DMS53 treated with DMSO at 0.1 percent for 48 hours (cell line): ENCODE results near the gene MTUS2.

Experiments used
- DNase-seq: peaks from one replicate; lab custom pipeline; 2025; ENCODE audit not compliant: unreplicated experiment; lab: John Stamatoyannopoulos, UW

Gene MTUS2

DNA sequence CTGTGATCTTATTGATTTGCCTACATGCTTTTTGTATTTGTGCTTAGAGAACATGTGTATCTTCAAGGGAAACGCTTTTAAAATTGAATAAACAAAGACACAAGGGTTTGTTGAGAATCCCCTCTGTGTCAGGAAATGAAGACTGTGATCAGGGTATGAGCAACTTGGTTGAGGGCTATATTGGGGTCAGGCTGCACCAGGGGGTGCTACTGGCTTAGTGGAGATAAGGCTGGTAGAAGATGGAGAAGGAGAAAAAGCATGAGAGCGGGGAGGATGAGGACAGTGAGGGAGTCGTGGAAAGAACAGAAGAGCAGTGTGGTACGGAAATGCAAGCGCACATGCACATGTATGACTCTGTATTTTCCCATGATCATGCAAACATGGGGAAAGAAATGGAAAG lies 201.6 kb downstream of the MTUS2 start:
- no peak for DNase-seq

DNA sequence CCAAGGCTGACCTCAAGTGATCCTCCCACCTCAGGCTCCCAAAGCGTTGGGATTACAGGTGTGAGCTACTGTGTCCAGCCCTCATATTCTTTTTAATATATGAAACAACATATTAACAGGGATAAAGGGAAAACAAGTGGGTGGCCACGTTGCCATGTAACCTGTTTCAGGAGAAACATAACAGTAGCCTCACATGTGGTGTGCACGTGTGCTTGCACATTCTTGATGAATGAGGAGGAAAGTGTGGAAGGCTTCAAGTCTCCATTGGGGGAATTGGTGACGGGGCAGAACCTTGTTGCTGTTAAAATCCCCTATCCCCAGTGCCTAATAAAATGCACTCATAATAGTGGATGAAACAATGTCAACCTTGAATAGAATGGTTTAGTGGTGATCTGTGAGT lies 202.3 kb downstream of the MTUS2 start:
- DNase-seq = no peak

DNA sequence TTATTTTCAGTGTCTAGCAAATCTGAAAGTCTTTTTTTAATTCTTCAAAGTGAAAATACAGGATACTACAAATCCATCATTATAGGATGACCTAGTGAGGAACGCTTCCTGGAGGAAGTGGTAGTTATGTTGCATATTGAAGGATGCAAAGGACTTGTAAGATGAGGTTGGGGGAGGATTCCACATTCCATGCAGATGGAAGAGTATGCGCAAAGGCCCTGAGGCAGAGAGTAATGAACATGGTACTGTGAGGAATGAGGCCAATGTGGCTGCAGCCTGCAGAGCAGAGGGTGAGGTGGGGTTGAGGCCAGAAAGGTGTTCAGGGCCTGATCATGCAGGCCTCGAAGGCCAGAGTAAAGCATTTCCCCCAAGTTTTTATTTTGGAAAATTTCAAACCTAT lies 202.8 kb downstream of the MTUS2 start:
- DNase-seq = no peak

DNA sequence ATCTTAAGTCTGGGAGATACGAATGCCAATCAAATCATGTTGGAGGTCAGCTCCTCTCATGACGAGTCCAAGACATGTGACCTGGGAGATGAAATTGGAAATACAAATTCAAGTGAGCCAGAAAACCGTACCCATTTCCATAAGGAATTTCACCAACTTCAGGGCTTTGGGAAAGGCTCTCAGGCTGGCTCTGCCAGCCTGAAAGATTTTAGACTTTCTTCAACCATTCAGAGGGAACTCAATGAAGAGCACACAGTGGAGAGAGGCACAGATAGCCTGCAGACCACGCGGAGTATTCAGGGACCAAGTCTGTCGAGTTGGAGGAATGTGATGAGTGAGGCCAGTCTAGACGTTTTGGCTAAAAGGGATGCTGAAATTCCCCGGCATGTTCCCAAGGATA lies 204.6 kb downstream of the MTUS2 start:
- DNase-seq = no peak

DNA sequence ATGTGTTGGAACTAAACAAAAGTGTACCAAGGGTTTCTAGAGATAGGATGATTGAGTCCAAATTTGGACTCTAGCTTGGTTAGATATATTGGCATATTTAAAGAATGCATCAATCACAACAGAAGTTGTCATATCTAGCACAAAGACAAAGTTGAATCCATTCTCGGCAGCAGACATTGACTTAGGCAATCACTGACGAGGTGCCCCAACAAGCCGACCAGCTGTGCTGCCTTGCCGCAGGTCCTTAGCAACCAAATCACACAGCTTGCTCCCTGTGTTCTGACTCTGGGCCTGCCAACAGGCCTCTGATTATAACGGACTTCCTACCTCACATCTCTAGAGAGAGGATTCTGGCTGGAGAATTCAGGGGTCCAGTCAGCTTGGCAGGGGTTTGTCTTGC lies 208.7 kb downstream of the MTUS2 start:
- DNase-seq = no peak

DNA sequence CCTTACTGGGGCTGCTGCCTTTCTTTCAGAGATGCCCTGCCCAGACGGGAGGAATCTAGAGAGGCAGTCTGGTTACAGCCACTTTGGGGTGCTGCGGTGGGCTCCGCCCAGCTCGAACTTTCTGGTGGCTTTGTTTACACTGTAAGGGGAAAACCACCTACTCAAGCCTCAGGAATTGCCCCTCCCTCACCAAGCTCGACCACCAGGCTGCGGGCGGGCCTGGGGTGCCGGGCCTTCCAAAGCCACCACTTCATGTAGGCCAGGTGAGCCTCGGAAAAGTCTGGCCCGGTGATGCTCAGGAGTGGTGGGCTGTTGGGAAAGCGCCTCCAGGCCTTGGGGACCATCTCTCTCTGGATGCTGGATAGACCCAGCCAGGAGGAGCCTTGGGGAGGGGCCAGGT lies 218.6 kb downstream of the MTUS2 start:
- DNase-seq = no peak

DNA sequence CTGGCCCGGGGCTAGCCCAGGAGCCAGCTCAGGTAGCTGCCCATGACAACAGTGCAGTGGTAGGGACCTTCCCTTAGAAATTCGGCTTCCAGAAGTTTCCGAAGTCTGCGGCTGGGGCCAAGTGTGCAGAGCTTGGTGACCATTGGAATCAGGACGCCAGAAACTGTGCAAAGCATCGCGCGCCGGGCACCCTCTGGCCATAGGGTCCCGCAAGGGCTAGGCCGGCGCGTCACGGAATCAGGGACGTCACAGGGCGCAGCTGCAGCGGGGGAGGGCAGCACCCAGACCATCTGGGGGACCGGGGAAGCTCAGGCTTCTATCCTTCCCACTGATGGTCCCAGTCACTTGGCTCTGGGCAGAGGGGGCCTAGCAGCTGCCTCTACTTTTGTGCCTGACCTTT lies 219.1 kb downstream of the MTUS2 start:
- DNase-seq = no peak

DNA sequence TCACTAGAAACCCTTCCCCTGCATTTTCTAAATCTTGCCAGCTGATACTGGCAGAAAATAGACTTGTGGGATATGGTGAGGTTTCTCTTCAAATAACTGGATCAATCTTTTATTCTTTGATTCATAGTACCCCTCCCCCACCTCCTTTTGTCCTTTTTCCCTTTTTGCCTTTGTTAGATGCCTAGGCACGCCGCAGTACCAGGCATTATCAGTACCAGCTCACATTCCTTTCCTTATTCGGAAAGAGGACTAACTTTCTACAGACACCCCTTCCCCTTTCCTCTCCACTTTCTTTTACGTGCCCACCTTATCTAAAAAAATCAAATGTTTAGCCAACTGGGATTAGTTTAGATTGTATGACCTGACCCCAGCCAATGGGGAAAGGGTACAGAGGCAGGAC lies 226.4 kb downstream of the MTUS2 start:
- no peak for DNase-seq

DNA sequence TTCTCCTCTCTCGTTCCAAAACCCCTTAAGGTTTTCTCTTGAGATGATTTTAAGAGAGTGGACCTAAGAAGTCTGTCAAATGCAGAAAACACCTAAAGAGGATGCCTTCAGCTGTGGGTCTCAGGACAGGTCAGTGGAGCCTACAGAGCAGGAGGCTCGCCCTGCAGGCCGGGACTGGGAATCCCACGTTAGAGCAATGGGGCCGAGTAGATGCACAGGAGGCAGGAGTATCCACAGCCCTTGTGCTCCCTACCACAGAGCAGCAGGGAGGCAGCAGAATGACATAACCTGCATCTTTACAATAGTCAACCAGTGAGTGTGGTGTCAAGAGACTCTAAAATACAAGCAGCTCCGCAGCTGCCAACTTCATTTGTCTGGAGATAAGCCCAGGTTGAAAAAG lies 229.4 kb downstream of the MTUS2 start:
- no peak for DNase-seq

DNA sequence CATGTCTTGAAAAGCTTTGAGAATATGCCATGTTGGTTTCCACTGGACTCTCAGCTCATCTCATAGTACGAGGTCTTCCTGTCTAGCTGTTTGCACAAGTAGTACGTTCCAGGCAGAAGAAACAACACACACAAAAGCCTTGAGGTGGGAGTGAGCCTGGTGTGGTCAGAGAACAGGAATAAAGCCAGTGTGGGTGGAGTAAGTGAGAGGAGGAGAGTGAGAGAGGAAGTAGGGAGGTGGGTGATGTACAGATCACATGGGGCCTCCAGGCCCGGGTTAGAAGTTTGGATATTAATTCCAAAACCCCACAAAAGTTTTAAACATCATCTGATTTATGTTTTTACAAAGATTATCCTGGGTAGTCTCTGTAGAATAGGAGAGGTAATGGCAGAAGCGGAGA lies 230.6 kb downstream of the MTUS2 start:
- DNase-seq = no peak

DNA sequence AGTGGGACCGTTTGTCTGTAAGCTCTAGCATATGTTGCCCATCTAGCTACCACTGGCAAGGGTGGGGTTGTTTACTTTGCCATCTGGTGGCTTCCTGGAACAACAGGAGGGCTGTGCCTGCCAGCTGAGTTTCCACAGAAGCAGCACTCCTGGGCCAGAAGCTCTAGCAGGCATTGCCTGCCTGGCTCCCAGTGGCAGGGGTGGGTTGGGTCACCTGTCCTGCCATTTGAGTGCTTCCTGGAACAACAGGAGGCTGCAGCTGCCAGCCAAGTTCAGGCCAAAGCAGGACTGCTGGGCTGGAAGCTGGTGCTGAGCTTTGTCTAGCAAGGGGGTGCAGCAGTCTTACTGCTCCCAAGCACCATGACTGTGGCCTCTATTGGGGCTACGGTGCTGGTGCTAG lies 239.7 kb downstream of the MTUS2 start:
- no peak for DNase-seq

DNA sequence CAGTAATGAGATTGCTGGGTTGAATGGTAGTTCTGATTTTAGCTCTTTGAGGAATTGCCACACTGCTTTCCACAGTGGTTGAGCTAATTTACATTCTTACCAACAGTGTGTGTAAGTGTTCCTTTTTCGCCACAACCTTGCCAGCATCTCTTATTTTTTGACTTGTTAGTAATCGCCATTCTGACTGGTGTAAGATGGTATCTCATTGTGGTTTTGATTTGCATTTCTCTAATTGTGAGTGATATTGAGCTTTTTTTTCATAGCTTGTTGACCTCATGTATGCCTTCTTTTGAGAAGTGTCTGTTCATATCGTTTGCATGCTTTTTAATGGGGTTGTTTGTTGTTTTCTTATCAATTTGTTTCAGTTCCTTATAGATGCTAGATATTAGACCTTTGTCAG lies 245.0 kb downstream of the MTUS2 start:
- DNase-seq = no peak

DNA sequence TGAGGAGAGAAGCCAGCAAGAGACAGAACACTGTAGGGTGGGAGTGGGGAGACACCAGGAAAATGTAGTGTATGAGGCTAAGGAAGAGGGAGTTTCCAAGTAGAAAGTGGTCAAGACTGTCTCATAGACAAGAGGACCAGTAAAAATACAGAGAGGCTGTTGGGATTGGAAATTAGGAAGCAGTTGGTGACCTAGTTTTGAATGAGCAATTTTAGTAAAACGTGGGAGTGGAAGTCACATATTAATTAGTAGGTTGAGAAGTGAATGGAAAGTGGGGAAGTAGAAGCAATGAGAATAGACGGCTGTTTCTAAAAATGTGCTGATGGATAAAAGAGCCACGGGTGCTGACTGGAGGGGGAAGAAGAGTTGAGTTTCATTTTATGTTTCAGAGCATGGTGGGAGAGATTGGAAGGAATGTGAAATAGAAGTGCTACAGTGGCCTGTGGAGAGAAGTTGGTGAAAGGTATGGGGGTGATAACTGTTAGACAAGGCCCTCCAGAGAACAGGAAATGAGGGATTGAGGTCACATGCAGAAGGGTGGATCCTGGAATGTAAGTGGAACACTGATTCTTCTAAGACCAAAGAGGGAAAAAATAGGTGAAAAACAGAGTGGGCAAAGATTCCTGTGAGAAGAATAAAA lies 247.3 kb downstream of the MTUS2 start:
- no peak for DNase-seq

DNA sequence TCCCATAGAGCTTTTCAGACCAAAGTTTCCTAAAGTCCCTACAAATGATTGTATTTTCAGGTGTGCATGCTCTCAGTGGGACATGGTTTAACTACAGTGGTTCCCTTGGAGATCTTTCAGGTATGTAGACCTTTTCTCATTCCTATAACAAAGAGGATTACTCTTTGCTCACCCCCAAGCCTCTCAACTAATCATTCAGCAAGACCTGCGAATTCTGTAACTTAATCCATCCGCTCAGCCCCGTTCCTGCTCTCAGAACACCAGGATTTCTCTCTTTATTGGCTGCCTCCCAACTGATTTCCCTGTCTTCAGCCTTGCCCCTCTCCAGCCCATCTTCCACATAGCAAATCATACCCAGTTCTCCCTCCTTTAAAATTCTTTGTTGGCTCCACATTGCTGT lies 253.6 kb downstream of the MTUS2 start:
- no peak for DNase-seq

DNA sequence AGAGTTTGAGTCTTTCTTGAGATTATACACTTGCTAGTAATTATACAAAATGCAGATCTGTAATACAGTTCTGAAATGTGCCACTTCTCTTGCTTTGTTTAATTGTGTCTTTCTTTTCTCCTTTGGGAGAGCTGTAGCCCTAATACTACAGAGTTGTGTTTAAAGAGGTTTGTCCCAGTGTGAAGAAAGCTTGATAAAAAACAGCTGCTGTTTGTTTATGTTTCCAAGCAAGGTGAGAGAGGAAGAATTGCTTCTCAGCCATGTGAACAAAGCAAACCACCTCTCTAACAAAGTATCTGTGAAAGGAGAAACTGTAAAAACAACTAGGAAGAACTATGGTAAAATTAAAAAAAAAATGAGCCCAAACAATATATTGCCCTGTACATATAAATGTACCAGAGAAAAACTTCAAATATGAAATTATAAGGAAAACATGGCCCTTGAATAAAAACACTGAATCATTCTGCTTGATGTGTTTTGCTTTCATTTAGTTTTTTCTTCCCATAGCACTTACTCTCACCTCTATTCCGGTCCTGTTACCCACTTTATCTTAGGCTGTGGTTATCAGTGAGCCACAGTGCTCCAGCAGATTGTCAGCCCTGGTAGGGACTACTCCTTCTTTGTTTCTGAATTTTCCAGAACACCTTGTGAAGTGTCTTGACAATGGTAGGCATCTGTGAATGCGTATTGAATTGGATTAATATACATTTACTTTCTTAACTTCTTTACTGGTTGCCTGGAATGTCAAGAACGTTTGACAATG lies 257.1 kb downstream of the MTUS2 start:
- DNase-seq = no peak

DNA sequence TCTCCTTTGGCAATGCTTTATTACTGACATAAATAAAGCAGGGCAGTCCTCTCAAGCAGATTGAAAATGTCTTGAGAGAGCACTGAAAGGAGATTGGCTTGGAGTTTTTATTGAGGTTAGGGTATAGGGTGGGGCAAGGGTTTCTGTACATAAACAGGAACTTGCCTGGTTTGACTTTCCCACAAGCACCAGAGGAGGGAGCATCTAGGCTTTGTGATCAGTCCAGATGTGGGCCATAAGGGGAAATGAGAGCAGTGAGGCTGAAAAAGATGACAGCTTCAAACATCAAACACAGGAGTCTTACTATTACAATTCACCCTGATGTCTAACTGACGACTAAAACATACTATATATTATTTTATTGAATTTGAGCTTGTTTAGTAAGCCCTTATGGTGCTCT lies 260.9 kb downstream of the MTUS2 start:
- DNase-seq = no peak

DNA sequence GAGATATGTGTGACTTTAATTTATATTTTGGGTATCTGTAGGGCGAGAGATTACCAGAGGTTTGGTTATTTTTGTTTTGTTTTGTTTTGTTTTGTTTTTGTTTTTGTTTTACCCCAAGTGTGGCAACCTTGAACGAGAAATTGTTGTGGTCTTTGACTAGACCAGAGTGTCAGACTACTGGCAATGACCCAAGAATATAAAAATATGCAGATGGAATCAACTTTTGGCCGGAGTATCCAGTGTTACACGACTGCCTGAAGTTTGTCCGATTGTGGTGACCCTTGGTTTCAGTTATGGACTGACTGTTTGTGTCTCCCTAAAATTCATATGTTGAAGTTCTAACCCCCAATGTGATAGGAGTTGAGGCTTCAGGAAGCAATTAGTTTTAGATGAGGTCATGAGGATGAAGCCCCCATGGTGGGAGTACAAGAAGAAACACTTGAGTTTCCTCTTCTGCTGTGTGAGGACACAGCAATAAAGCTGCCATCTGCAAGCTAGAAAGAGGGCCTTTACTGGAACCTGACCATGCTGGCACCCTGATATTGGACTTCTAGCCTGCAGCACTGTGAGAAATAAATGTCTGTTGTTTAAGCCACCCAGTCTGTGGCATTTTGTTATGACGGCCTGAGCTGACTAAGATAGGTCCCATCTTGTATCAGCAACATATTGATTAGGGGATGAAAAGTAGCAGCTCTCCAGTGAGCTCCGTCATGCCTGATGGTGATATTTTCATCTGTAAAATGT lies 261.7 kb downstream of the MTUS2 start:
- no peak for DNase-seq

DNA sequence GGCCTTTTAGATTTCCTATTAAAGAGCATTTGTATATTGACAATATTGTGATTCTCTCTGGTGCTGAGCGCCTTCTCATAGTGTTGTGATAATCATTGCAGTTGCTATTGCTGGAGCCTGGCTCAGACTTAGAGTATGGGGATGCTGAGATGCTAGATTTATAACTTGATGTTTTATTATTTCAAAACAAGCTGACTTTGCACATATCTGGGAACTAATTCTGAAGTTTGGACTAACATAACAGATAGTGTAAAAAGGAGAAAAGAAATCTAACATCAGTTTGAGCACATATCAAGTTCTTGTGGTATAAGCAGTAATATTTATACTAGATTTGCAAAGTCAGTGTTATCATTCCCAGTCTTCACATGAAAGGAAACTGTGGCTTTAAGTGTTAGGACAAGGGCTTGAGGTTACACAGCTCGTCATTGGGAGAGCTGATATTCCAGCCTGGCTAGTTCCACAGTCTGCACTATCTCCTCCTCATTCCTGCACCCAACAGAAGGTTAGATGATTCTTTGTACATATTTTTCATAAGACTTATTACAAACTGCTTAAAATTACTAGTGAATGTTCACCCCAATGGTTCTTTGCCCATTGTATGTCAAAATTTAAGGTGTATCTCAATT lies 279.8 kb downstream of the MTUS2 start:
- DNase-seq = no peak

DNA sequence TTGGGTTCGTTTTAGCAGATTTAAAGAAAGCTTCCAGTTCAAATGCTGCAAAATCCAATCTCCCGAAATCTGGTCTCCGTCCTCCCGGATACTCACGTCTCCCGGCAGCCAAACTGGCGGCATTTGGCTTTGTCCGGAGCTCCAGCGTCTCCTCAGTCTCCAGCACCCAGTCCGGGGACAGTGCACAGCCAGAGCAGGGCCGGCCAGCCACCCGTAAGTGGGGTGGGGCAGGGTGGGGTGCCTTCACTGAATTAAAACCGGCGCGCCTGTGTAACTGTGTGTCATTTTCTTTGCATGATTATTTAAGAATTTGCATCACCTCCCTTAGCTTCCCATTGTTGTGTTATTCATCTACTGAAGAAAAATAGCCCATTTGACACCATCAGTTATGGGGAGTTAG lies 280.6 kb downstream of the MTUS2 start:
- no peak for DNase-seq

DNA sequence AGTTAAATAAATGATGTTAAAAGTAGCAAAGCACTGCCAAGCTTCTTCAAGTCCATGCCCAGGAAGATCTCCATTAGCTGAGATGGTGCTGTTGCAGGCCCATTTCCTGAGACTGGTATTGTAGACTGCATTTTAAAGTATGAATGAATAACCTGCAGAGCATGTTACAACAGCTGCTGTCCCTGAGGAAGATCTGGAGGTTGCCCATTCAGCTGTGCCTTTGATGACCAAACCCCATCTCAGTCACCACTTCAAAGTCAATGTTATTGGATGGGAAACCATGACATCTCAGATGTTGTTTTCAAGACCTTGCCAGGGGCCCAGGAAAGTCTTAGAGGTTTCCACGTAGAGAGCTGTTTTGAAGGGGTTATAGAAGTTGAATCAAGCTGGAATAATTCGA lies 281.3 kb downstream of the MTUS2 start:
- no peak for DNase-seq

DNA sequence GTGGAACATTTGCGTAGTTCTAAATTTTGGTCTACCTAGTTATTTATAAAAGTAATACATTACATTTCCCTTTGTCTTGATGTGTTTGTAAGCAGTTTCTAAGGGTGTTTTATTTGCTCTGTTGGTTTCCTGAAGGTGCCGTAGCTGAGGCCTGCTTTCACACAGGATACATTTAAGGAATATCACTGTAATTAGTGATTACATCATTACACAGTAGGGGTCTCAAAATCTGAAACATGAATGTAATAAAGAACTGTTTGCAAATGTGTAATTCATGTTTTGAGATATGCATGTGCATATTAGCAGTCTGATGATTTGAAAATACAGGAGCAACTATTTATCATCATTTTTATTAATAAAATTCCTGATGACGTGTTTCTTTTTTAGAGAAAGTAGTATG lies 281.8 kb downstream of the MTUS2 start:
- no peak for DNase-seq
